Heart left ventricle (tissue), 13 donors: ENCODE data around the gene ESRP2.

ENCODE experiments used
- CTCF ChIP-seq, 12 donors: fragments of 200-600 bp; sonication (generic) in 4 of 12; IDR thresholded peaks; one replicate each; pipeline versions ENCODE4 v1.5.0 to v1.8.0; 2018 to 2022; ENCODE audit warnings: antibody characterized with exemption in 12 of 12, mild to moderate bottlenecking in 5 of 12
- POLR2A ChIP-seq, 2 donors: fragments of 450-650 bp; IDR thresholded peaks; one replicate each; pipeline ENCODE4 v1.6.1; 2017; ENCODE audit warnings: antibody characterized with exemption in 2 of 2, mild to moderate bottlenecking in 2 of 2, moderate library complexity in 2 of 2
- donor health status: ischemic (EF 13 %, LVEDD 7.1; RV severe dilation, severe dysfunction).
- donor health status: DM: no; HTN: yes; CAD: no.
- donor health status: DM: no; HTN: no; CAD: no.
- donor health status: ischemic (EF 25% LVEDD 6.9; RV normal size, moderate dysfunction).
- donor health status: ischemic (EF 25% LVEDD 5.7; RV mildly dilated, moderate dysfunction).
- donor health status: ischemic (EF 35%, LVEDD 5.7; RV mildly dilated, moderate dysfunction).
- donor health status: nonischemic (EF 11% LVEDD 7.7; RV severe dilation, severe dysfunction).
- donor health status: DM: yes; HTN: yes; CAD: no.
- donor health status: PGD.
- donor health status: ischemic (EF 29% LVEDD 5.4; RV normal size, mild dysfunction).
- donor health status: nonischemic (EF 23%, LVEDD 6.1; RV moderate dilation, normal function).

- TF ChIP-seq CTCF (IDR thresholded peaks at IDR 0.05), result no peak
- TF ChIP-seq POLR2A (IDR thresholded peaks at IDR 0.05), result no peak
These were observed 27.7 kb upstream of the ESRP2 start for GRCh38 chr16:68263559-68264127.
